ENCODE measurements around the gene NME7.
"Not testable (repeated sequence)": the region's sequence is repeated elsewhere in the genome, so short reads cannot be mapped to it uniquely, and the experiment has no call there.

Gene NME7

DNA sequence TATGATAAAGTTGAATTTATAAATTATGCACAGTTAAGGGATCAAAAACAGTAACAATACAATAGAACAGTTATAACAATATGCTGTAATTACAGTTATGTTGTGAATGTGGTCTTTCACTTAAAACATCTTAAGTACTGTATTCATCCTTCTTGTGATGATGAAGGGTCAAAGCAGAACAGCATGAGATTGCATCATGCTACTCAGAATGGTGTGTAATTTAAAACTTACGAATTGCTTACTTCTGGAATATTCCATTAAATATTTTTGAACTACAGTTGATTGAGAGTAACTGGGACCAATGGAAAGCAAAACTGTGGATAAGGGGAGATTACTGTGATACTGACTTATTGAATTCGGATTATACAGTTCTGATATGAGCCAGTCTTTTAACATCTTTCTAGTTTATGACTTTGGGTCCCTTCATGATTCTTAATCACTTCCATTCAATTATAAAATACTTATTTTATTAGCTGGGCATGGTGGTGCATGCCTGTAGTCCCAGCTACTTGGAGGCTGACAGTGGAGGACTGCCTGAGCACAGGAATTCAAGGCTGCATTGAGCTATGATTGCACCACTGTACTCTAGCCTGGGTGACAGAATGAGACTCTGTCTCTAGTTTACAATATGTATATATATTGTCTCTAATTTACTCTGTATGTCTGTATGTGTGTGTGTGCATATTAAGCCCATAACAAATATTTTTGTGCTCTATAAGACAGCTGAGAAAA is 217.9 kb downstream of the NME7 start:
- no peak for DNase-seq

DNA sequence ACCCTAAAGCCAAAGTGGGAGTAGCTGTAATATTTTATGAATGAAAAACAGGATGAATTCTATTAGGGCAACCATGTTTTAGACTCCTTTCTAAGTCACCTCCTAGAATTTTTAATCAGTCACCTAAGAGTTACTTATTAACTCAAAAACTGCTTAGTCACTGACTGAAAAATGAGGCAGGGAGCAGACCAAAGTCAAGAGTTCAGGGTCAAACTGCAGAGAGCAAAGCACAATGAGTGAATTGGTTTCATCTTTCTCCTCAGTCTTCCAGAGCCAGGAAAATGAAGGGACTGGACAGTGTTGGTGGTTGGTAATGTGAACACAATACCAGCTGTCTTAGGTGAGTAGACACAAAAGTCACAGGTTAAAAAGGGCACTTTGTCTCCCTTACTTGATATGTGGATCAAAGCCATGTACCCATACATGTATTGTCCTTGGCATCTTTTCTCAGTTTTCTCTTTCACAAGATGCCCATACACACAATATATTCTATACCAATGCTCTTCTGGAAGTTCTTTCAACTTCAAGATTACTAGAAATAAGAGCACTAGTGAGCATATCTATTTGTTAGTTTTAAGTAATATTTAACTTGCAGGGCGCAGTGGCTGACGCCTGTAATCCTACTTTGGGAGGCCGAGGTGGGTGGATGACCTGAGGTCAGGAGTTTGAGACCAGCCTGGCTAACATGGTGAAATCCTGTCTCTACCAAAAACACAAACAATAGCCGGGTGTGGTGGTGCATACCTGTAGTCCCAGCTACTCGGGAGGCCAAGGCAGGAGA is 218.9 kb downstream of the NME7 start:
- no peak for DNase-seq

GRCh38 chr1:169146576-169147214 is 220.9 kb downstream of the NME7 start:
- DNase-seq, result no peak

- no peak for DNase-seq
Observed at GRCh38 chr1:169144941-169145626, 222.5 kb downstream of the NME7 start.

GRCh38 chr1:169143984-169144383 is 223.6 kb downstream of the NME7 start:
- no peak for DNase-seq

DNA sequence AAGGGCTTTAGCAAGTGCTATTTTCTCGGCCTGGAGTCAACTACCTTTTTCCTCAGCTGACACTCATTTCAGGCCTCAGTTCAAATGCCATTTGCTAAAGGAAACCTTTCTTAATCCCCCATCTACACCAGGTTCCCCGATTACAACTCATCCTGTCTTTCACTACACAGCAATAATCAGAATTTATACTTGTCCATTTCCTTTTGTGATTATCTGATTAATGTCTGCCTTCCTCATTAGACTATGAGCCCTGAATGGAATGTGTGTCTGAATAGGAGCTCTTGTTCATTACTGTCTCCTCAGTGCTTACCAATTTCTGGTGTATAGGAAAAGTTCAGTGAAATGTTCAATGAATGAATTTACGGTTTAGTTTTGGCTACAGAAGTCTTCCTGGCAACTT is 224.3 kb downstream of the NME7 start:
- no peak for DNase-seq

DNA sequence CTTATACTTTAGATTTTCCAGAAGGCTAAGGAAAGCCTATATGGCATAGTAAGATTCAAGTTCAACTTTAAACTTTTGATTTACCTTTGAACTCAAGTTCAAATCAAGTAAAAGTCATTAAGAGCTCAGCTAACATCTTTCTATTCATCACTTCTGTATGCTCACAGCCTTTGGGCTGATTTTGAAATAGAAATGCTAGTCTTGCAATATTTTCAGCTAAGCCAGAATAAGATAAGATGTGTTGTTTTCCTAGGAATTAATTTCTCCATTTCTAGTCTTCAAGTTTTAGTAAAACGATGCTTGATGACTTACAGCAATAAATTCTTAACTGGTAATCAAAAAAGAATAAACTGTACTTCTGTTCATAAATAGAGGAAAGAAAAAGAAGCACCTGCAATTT is 225.5 kb downstream of the NME7 start:
- no peak for DNase-seq

- no peak for DNase-seq
Observed at GRCh38 chr1:169141356-169141755, 226.2 kb downstream of the NME7 start.

DNA sequence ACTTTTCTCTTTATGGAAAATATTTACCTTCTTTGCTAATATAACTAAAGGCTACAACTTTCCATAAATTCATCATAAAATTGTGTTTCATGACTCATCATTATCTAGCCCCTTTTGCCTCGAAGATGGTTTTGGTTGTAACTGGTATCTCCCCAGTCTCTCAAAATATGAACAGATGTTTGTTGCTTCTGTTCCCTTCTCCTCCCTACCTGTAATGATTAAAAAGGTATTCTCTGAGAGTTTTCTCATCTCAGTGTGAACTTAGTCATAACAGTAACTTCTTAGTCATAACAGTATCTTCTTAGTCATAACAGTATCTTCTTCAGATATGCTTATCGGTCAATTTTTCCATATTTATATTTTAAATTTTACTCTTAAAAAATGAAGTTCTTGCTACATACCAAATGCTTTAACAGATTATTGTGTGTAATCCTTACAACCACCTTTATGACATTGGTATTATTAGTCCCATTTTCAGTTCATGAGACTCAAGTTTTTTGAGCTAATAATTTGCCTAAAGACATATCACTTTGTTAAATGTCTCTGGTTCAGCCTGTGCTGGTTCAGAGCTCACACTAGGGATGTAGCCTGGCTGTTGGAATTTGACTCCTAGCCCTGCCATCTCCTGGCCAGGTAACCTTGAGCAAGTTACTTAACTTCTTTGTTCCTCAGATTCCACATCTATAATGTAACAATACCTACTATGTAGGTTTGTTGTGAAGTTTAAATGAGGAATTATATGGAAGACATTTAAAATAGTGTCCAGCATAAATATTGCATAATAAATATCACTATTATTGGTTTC is 228.5 kb downstream of the NME7 start:
- DNase-seq, result no peak

DNA sequence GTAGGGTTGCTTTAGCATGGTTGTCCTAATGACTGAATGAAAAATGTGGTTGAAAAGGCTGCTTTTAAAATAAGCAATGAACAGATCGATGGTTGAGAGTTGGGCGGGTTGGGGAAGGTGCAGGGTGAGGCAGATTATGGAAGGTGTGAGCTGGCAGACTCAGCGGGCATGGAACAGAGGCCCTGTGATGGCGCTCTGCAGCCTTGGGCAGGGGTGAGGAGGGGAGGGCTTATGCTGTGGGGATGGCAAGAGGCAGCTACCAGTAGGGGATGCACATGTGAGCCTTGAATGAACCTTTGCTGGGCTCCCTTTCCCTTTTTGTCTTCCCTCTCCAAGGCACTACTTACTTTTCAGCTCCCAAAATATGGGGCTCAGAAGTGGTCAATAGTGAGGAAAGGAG is 230.2 kb downstream of the NME7 start:
- no peak for DNase-seq

- DNase-seq, result no peak
Observed at GRCh38 chr1:169133801-169134502, 233.6 kb downstream of the NME7 start.

DNA sequence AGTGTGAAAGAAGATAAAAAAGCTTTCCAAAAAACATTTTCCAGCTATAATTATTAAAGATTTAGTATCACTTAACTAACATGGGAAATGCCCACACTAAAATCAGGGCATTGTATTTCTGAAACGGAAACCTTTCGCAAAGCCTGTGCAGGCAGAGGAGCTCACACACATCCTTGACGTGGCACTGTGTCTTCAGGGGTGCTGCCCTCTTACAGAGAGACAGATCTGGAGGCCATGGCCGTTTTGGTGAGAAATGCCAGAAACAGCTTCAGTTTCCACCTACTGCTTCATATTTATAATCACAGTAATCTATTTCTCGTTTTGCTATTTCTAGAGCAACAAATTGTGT is 234.4 kb downstream of the NME7 start:
- DNase-seq, result no peak

DNA sequence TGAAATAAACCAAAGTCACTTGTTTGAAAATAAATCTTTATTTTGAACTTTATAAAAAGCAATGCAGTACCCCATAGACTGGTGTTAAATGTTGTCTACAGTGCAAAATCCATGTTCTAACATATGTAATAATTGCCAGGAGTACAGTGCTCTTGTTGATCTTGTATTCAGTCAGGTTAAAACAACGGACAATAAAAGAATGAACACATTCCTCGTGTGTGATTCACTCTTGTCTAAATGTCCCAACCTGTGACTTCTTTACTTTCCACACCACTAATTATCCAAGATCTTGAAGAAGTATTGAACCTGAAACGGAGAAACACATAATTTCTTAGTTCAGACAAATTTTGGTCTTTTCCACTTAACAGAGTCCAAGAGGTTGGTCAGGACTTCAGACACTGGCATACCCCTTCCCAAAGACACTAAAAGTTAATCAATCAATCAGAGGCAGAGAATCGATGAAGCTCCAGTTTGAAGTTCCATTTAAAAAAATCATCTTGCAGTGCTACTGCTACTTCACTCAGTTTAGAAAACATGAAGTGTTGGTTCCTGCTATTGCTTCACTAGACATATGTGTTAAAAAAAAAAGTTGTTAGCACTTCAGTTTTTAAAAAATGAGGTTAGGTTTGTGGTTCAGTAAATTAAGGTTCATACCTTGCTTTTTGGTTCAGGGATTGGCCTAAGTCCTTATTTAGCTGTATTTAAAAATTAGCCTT is 234.9 kb downstream of the NME7 start:
- no peak for DNase-seq

DNA sequence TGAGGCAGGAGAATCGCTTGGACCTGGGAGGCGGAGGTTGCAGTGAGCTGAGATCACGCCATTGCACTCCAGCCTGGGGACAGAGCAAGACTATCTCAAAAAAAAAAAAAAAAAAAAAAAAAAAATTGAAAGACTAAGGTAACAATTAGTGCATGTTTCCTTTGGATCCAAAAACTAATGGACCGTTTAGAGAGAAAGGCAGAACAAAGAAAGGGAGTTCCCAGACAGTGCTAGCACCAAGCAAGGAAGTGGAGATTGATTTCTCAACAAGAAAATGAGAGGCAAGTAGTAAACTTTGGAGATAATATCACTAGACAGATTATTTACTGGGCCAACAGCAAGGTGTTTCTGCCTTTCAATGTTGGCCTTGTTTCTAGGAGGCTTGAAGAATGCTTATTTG is 236.9 kb downstream of the NME7 start:
- no peak for DNase-seq

GRCh38 chr1:169129109-169129784 is 238.3 kb downstream of the NME7 start:
- DNase-seq, result no peak

- DNase-seq, result no peak
Observed at GRCh38 chr1:169128562-169128961, 239.0 kb downstream of the NME7 start.

- no peak for DNase-seq
Observed at GRCh38 chr1:169127305-169127704, 240.3 kb downstream of the NME7 start.

GRCh38 chr1:169126335-169126734 is 241.3 kb downstream of the NME7 start:
- DNase-seq, result no peak

DNA sequence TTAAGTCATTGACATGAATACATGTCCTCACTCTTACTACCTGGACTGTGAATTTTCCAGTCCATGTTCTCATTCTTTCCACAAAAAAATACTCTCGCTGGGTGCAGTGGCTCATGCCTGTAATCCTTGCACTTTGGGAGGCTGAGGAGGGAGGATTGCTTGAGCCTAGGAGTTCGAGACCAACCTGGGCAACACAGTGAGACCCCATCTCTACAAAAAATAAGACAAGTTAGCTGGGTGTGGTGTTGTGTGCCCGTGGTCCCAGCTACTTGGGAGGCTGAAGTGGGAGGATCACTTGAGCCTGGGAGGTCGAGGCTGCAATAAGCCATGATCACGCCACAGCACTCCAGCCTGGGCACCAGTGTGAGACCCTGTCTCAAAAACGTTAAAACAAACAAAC is 242.0 kb downstream of the NME7 start:
- not testable (repeated sequence) for DNase-seq

GRCh38 chr1:169124459-169124858 is 243.1 kb downstream of the NME7 start:
- no peak for DNase-seq

- no peak for DNase-seq
Observed at GRCh38 chr1:169122976-169123375, 244.6 kb downstream of the NME7 start.

Measured in T1000 (cell line).